Measurements from ENCODE around the gene SMARCAD1. TPM values are rescaled to one million over a fixed set of nuclear protein-coding genes. Genes with fewer than 3 reads are reported as not detected.

The SMARCAD1 gene
- total and polyA plus RNA-seq, 2 experiments from 2014 or later, result 23.8 to 86.2 TPM

- ATAC-seq, result no peak
- Histone ChIP-seq H3K9me2 (ENCODE audit: insufficient read depth) (no peaks in the 10 kb centered on the region), H2AFZ (no peak overlapping the region), H3K36me3 (ENCODE audit: insufficient read depth) (peaks cover 43% of the 10 kb centered on the region; the same call in 1 of the 2 replicates), H3K4me3 (no peak overlapping the region), H3F3A (replicated peaks; ENCODE audit: low read depth) (no peaks in the 10 kb centered on the region), H3K79me2 (replicated peaks; ENCODE audit: insufficient read depth) (no peaks in the 10 kb centered on the region), H4K20me1 (replicated peaks; ENCODE audit: insufficient read depth) (0 out of 2 replicates have a peak, but pooled peaks cover 4% of the 10 kb centered on the region), H3K4me2 (no peak overlapping the region), H3K4me1 (ENCODE audit: insufficient read depth) (no peaks in the 10 kb centered on the region), H3K27me3 (ENCODE audit: insufficient read depth) (no peaks in the 10 kb centered on the region), H3K27ac (ENCODE audit: low read depth) (no peak overlapping the region)
- Mint-ChIP-seq H3K4me1 (no peaks in the 10 kb centered on the region), H3K36me3 (ENCODE audit: low read depth) (peaks cover 53% of the 10 kb centered on the region), H3K27me3 (ENCODE audit: insufficient read depth, low read depth, poor library complexity) (no peaks in the 10 kb centered on the region), H3K27ac (no peak overlapping the region), H3K9me3 (no peaks in the 10 kb centered on the region), H3K4me3 (no peak overlapping the region)
- DNase-seq (ENCODE audit: low spot score), result no peak
- no peak for TF ChIP-seq EZH2 (IDR thresholded peaks at IDR 0.05; ENCODE audit: low read depth, unreplicated experiment)
- TF ChIP-seq JUNB (IDR thresholded peaks at IDR 0.05; ENCODE audit: unreplicated experiment), result no peak
Observed at GRCh38 chr4:94240384-94240783, 32.7 kb downstream of the SMARCAD1 start.

GRCh38 chr4:94244087-94244828, 36.6 kb downstream of the SMARCAD1 start:
- Histone ChIP-seq H3K27me3 (ENCODE audit: insufficient read depth) (no peaks in the 10 kb centered on the region), H4K20me1 (replicated peaks; ENCODE audit: insufficient read depth) (0 out of 2 replicates have a peak, but pooled peaks cover 4% of the 10 kb centered on the region), H3K4me2 (no peak overlapping the region), H3K27ac (ENCODE audit: low read depth) (no peak overlapping the region), H3K36me3 (ENCODE audit: insufficient read depth) (peaks cover 31% of the 10 kb centered on the region; the same call in 1 of the 2 replicates), H3K4me3 (no peak overlapping the region), H3F3A (replicated peaks; ENCODE audit: low read depth) (no peaks in the 10 kb centered on the region), H3K79me2 (replicated peaks; ENCODE audit: insufficient read depth) (no peaks in the 10 kb centered on the region), H3K4me1 (ENCODE audit: insufficient read depth) (no peaks in the 10 kb centered on the region), H3K9me2 (ENCODE audit: insufficient read depth) (no peaks in the 10 kb centered on the region), H2AFZ (no peak overlapping the region)
- DNase-seq (ENCODE audit: low spot score) (no peak), ATAC-seq (no peak)
- H3K4me3 Mint-ChIP-seq, result no peak overlapping the region
- no peak overlapping the region for H3K27ac Mint-ChIP-seq
- no peaks in the 10 kb centered on the region for H3K9me3 Mint-ChIP-seq
- H3K27me3 Mint-ChIP-seq (ENCODE audit: insufficient read depth, low read depth, poor library complexity), result no peaks in the 10 kb centered on the region
- H3K36me3 Mint-ChIP-seq (ENCODE audit: low read depth), result peaks cover 54% of the 10 kb centered on the region
- H3K4me1 Mint-ChIP-seq, result no peaks in the 10 kb centered on the region
- TF ChIP-seq EZH2phosphoT487 (IDR thresholded peaks at IDR 0.05; ENCODE audit: unreplicated experiment) (no peak), NANOG (IDR thresholded peaks at IDR 0.05; ENCODE audit: borderline replicate concordance) (no peak), REST (IDR thresholded peaks at IDR 0.05; ENCODE audit: unreplicated experiment) (no peak), POLR2AphosphoS5 (IDR thresholded peaks at IDR 0.05; ENCODE audit: low read depth) (no peak), CREB1 (CRISPR knock-in tag; IDR thresholded peaks at IDR 0.05; ENCODE audit: low read depth) (no peak), JUNB (IDR thresholded peaks at IDR 0.05; ENCODE audit: unreplicated experiment) (no peak), EZH2 (IDR thresholded peaks at IDR 0.05; ENCODE audit: low read depth, unreplicated experiment) (no peak), ZNF331 (CRISPR knock-in tag; IDR thresholded peaks at IDR 0.05; ENCODE audit: low read depth) (no peak), CTCF (conservative IDR thresholded peaks at IDR 0.05; ENCODE audit: low read depth in 2 of 2) (no peak), ZNF114 (CRISPR knock-in tag; IDR thresholded peaks at IDR 0.05) (no peak), STAT1 (IDR thresholded peaks at IDR 0.05; ENCODE audit: unreplicated experiment) (no peak)

All from GM23338 (cell line).